ENCODE data around the gene LYZL1. TPM values are rescaled to one million over a fixed set of nuclear protein-coding genes. Genes with fewer than 3 reads are reported as not detected.

LYZL1 gene
- total RNA-seq, 1 experiment from 2014 or later: not detected

DNA sequence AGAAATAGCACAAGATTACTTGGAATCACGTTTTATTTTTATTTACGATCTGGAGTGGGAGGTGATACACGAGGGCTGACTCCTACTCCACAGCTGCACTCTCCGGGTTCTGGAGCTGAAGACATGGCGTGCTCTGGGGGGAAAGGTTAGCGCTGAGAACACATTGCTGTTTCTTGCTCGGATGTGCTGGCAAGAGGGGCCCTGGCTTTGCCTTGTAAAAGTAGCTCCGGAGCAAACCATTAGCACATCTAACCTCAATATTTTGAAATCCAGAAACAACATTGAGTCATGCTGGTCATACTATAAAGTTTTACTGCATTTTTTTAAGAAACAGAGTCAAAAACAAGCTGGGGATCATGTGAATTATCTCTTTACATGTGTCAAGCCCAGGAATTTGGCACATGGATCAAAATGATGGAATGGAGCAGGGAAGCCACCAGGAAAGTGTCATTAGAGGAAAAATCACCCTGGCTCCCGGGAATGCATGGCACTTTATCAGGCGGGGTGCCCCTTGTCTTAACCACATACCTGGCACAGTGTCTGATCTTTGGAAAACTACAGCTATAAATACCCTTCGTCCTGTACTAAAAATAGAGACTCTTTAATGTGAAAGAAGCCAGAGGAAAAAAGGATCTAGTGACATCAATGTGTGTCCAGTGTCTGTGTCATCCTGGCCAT is 31.6 kb upstream of the LYZL1 start:
- CTCF ChIA-PET: no interaction called here
- POLR2A ChIA-PET (ENCODE audit: low non-redundant PET): no interaction called here
- H3K27ac ChIP-seq (ENCODE audit: low read depth, low read length, poor library complexity, severe bottlenecking): no peak overlapping the region
- H3K36me3 ChIP-seq (ENCODE audit: insufficient read depth, low read length, poor library complexity, severe bottlenecking): no peaks in the 10 kb centered on the region
- no peak overlapping the region for H3K4me3 ChIP-seq (ENCODE audit: low read depth, low read length, poor library complexity, severe bottlenecking)
- H3K27me3 ChIP-seq (replicated peaks; ENCODE audit: insufficient read depth, low read depth, low read length, poor library complexity): no peaks in the 10 kb centered on the region
- DNase-seq (ENCODE audit: low spot score): no peak
- intact Hi-C loops (cut with micrococcal nuclease; ENCODE audit: unreplicated experiment): no loop called here
- TF ChIP-seq, protein P1, sequence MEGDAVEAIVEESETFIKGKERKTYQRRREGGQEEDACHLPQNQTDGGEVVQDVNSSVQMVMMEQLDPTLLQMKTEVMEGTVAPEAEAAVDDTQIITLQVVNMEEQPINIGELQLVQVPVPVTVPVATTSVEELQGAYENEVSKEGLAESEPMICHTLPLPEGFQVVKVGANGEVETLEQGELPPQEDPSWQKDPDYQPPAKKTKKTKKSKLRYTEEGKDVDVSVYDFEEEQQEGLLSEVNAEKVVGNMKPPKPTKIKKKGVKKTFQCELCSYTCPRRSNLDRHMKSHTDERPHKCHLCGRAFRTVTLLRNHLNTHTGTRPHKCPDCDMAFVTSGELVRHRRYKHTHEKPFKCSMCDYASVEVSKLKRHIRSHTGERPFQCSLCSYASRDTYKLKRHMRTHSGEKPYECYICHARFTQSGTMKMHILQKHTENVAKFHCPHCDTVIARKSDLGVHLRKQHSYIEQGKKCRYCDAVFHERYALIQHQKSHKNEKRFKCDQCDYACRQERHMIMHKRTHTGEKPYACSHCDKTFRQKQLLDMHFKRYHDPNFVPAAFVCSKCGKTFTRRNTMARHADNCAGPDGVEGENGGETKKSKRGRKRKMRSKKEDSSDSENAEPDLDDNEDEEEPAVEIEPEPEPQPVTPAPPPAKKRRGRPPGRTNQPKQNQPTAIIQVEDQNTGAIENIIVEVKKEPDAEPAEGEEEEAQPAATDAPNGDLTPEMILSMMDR (conservative IDR thresholded peaks at IDR 0.05; ENCODE audit: low read depth, low read length): no peak
- TF ChIP-seq EZH2 (IDR thresholded peaks at IDR 0.05; ENCODE audit: borderline replicate concordance, low read depth, low read length, poor library complexity, severe bottlenecking): no peak
- peaks cover 37% of the 10 kb centered on the region for H3K4me1 ChIP-seq (ENCODE audit: insufficient read depth, low read length, poor library complexity, severe bottlenecking)
- no TSS peak for BruUV-seq (replicated peaks)
- H3K9me3 ChIP-seq (ENCODE audit: low read depth, low read length, poor library complexity, severe bottlenecking): peaks cover 3% of the 10 kb centered on the region

DNA sequence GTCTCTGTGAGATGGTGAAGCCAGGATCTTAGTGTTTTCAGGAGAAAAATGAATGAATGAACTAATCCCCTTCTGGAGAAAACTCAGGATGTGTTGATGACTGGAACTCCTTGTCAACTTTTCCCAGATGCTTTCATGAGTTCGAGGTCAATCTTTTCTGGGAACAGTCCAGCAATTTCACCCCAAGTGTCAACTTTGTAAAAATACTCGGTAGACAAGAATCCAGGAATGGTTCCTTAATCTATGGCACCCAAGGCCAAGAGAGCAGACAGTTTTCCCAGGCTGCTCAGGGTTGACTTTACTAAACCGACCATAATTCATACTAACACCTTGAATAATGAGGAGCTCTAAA is 31.1 kb upstream of the LYZL1 start:
- no peak for DNase-seq (ENCODE audit: low spot score)
- H3K27ac ChIP-seq (ENCODE audit: low read depth, low read length, poor library complexity, severe bottlenecking): no peak overlapping the region
- no peak for TF ChIP-seq EZH2 (IDR thresholded peaks at IDR 0.05; ENCODE audit: borderline replicate concordance, low read depth, low read length, poor library complexity, severe bottlenecking)
- TF ChIP-seq, protein P1 (conservative IDR thresholded peaks at IDR 0.05; ENCODE audit: low read depth, low read length): no peak
- H3K4me1 ChIP-seq (ENCODE audit: insufficient read depth, low read length, poor library complexity, severe bottlenecking): peaks cover 37% of the 10 kb centered on the region
- peaks cover 3% of the 10 kb centered on the region for H3K9me3 ChIP-seq (ENCODE audit: low read depth, low read length, poor library complexity, severe bottlenecking)
- H3K36me3 ChIP-seq (ENCODE audit: insufficient read depth, low read length, poor library complexity, severe bottlenecking): no peaks in the 10 kb centered on the region
- ChIA-PET POLR2A (ENCODE audit: low non-redundant PET) (no interaction called here), CTCF (no interaction called here)
- no peak overlapping the region for H3K4me3 ChIP-seq (ENCODE audit: low read depth, low read length, poor library complexity, severe bottlenecking)
- BruUV-seq (replicated peaks): no TSS peak
- H3K27me3 ChIP-seq (replicated peaks; ENCODE audit: insufficient read depth, low read depth, low read length, poor library complexity): no peaks in the 10 kb centered on the region
- intact Hi-C loops (cut with micrococcal nuclease; ENCODE audit: unreplicated experiment): no loop called here

DNA sequence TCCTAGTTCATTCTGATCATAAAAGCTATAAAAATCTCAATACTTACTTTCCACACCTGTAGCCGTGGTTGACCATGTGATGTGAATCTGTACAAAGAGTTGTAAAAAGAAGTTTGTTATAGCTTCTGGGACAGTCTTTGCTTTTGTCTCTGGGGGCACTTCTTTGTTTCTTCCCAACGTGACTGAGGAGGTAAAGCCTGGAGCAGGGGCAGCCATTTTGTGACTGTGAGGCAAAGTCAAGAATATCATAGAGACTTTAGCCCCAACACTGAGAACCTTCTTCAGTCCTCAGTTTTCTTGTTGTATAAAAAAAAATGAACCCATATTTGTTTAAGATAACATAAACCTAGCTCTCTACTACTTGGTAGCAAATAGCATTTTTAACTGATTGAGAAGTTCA is 29.4 kb upstream of the LYZL1 start:
- H3K9me3 ChIP-seq (ENCODE audit: low read depth, low read length, poor library complexity, severe bottlenecking): peaks cover 3% of the 10 kb centered on the region
- no peak overlapping the region for H3K27ac ChIP-seq (ENCODE audit: low read depth, low read length, poor library complexity, severe bottlenecking)
- POLR2A ChIA-PET (ENCODE audit: low non-redundant PET): no interaction called here
- H3K4me1 ChIP-seq (ENCODE audit: insufficient read depth, low read length, poor library complexity, severe bottlenecking): peaks cover 20% of the 10 kb centered on the region
- H3K27me3 ChIP-seq (replicated peaks; ENCODE audit: insufficient read depth, low read depth, low read length, poor library complexity): no peaks in the 10 kb centered on the region
- no peaks in the 10 kb centered on the region for H3K36me3 ChIP-seq (ENCODE audit: insufficient read depth, low read length, poor library complexity, severe bottlenecking)
- intact Hi-C loops (cut with micrococcal nuclease; ENCODE audit: unreplicated experiment): no loop called here
- no peak for TF ChIP-seq EZH2 (IDR thresholded peaks at IDR 0.05; ENCODE audit: borderline replicate concordance, low read depth, low read length, poor library complexity, severe bottlenecking)
- TF ChIP-seq, protein P1 (conservative IDR thresholded peaks at IDR 0.05; ENCODE audit: low read depth, low read length): no peak
- H3K4me3 ChIP-seq (ENCODE audit: low read depth, low read length, poor library complexity, severe bottlenecking): no peak overlapping the region
- CTCF ChIA-PET: no interaction called here
- DNase-seq (ENCODE audit: low spot score): no peak
- no TSS peak for BruUV-seq (replicated peaks)

Measured in A673 (cell line).